AG08396 (cell line): ENCODE measurements around the gene RPS2.
"Not testable (repeated sequence)": the region's sequence is repeated elsewhere in the genome, so short reads cannot be mapped to it uniquely, and the experiment has no call there.

Experiments used
- DNase-seq: peaks from one replicate; pipeline ENCODE4 v3.0.0; 2012; ENCODE audit warnings: low spot score, mixed read lengths

RPS2 gene

DNA sequence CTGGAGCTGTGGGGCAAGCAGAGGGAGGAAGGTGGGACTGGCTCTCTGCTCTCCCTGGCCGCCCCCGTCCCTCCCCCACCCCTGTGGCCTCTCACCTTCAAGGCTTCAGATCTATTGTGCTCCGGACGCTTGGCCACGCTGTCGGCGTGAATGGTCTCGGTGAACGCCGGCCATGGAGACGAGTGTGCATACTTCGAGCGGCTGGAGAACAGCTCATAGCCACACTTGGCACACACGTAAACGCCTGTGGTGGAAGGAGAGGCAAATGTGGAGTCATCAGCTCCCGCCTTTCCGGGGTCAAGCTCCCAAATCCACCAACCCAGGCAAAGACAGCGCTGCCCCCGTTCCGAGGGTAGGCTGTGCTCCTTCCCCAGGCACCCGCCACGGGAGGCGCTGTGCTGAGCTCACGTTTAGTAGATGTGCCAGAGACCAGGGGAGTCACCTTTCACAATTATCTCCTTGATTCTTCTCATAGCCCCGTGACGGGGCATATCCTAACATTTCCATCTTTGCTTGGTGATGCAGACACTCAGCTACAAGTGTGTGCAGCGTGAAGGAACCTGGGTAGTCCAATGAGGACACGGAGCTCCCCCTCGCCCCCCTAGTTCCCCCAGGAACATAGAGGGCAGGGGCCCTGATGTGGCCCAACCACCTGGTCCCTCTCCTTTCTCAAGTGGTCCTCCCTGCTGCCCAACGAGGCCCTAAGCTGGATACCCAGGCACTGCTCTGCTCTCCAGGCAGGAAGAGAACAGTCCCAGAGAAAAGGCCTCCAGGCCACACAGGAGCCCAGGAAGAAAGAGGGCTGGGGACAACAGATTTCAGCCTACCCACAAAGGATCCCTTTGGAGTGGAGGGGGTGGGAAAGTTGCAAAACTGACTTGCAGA, 23.2 kb downstream of the RPS2 start:
- no peak for DNase-seq

DNA sequence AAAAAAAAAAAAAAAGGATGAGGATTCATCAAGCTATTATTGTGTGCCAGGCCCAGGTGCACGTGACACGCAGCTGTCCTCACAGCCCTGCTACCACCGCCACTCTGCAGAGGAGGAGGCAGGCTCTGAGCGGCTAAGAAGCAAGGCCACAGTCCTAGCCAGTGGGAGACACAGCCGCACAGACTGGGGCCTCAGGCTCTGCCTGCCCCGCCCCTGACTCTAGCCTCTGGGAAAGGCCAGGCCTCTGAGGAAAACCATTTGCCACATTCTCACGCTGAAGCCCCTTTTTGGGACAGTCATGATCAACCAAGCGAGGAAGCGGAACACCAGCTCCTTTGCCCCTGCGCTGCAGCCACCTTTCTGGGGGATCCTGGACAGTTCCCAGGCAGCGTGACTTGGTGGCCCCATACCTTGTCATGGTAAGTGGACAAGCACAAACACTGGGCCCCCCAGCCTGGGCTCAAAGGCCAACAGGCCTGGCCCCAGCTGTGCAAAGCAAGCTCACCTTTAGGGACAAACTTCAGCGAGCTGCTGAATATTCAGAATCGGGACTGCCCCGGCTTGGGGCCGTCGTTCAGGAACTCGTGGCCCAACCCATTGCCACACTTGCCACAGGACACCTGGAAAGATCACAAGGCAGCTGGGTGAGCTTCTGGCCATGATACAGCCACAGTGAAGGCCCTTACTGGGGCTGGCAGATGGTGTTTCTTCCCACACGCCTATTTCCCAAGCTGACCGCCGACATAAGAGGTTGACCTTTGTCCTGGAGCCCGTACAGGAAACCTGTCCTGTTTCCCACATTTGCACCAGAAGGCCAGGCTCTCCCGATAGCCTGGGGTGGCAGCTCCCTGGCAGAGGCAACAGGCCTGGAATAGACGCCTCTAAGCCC, 24.1 kb downstream of the RPS2 start:
- DNase-seq, result no peak

DNA sequence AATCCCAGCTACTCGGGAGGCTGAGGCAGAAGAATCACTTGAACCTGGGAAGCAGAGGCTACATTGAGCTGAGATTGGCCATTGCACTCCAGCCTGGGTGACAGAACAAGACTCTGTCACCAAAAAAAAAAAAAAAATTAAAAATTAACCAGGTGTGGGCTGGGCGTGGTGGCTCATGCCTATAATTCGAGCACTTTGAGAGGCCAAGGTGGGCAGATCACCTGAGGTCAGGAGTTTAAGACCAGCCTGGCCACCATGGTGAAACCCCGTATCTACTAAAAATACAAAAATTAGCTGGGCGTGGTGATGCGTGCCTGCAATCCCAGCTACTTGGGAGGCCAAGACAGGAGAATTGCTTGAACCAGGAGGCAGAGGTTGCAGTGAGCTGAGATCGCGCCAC, 24.8 kb downstream of the RPS2 start:
- not testable (repeated sequence) for DNase-seq

DNA sequence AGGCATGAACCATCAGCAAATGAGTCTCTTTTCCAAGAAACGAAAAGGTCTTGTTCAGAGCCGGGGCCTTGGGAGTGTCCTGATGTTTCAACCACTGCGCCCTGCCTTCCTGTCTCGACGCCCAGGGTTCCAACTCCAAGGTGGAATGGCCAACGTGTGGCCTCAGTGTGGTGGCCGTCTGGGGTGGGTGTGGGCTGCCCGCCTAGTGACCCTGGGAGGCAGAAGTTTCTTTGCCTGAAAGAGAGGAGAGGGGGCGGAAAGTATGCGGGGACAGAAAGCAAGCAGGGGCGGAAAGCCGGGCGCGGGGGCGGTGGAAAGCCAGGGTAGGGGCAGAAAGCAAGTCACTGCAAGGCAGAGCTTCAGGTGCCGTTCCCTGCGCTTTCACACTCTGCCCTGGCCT, 25.7 kb downstream of the RPS2 start:
- no peak for DNase-seq

DNA sequence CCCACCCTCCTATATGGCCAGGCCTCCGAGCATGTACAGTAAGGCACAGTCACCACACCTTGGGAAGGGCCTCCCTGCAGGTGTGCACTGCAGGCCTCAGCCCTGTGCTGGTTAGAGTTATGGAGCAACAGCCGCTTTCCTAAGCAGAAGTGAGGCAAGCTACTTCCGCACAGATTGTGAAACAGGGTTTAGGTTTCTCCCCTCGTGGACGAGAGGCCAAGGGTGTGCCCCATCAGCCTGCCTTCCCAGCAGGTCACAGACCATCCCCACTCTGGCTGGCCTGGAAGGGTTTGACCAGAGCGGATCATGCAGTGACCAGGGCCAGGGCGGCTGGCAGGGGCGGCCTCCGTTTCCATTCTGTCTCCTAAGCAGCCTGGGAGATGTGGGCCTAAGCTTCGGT, 26.3 kb downstream of the RPS2 start:
- DNase-seq, result no peak

DNA sequence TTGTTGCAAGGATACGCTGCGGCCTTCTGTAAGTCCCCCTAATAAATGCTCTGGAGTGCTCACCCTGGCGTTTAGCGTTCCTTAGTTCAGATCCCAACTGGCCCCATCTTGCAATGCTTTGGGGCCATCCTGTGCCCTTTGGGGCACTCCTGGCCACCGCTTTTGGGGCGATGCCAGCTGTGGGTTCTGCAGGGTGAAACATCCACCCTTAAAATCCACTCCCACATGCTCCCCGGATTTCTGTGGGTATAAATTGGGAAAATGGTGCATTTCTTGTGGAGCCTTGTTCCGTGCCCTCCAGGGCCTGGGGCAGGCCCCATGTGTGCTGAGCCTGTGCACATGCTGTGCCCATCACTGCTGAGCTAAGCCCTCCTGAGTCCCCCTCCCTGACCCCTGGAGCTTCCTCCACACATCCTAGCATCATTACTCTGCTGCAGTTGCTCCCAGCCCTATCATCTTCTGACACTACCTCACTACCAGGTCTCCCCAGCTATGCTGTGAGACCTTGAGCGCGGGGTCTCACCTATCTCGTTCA, 27.6 kb downstream of the RPS2 start:
- no peak for DNase-seq

DNA sequence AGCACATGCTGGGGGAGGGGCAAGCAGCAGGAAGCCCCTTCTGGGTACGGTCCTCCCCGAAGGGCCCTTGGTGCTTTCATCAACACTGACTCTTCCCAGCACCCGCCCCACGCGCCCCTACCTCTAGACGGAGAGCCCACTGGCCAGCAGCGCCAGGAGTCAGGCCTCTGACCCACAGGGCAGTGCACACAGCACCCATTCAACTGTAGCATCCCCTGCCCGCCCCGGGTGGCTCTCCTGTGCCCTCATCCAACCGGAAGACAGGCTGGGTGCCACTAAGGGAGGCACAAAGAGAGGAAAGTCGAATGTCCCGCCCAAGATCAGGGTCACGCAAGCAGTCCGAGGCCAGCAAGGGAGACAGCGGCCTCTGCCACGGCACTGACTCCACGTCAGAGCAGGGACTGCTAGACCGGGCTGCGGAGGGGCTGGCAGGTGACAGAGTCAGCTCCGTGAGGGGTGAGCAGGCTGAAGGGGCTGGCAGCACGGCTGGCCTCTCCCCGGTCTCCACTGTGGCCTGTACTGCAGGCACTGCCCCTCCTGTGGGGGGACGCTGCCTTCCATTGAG, 31.4 kb downstream of the RPS2 start:
- DNase-seq, result no peak

DNA sequence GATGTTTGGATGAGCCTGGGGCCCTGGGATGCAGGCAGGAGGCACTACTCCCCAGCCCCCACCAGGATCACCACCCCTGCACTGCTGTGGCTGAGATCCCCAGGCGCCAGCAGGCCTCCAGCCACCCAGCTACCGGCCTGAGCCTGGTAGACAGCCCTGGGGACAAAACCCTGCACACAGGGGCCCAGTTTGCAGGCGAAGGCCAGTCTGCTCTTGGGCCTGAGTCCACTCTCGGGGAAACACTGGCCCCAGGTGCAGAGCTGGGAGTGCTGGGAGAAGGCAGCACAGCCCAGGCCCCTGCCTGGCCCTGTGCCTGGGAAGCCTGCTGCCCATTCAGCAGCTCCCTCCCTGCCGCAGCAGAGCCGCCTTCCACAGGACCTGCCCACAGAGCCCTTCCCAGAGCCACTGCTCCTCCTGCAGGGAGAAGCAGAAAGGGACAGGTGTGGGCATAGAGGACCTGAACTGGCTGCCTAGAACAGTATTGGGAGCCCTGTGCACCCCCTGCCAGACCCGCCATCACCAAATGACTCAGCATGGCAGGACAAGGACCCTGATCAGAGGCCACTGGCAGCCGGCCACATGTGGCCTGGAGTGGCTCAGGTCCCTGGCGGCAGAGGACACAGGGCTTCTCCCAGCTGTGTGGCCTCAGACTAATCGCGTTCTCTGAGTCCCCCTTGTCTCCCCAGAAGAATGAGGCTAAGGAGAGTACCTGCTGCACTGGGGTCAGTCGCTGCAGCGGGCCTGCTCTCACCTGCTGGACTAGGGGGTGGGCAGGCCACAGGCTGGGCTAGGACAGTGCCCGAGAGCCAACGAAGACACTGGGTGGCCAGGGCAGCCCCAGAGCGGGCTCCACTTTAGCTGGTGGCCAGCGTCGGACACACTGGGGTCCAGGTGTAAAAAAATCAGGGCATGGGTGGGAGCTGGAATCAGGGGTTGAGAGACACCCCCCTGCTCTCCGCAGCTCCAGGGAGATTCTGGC, 32.3 kb downstream of the RPS2 start:
- DNase-seq, result no peak

DNA sequence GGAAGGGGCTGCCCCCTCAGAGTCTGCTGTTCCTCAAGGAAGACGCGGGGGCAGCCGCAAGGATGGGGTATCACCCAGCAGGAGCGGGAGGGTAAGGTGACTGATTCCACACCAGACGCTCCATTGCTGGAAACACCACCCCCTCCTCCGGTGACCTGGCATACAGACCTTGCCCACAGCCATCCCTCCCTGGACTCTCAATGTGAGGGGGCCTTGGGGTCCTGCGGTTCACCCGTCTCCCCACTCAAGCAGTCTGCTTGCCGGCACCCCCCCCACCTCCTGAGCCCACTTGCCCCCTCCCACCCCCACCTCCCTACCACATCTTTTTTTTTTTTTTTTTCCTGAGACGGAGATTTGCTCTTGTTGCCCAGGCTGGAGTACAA, 34.3 kb downstream of the RPS2 start:
- no peak for DNase-seq

DNA sequence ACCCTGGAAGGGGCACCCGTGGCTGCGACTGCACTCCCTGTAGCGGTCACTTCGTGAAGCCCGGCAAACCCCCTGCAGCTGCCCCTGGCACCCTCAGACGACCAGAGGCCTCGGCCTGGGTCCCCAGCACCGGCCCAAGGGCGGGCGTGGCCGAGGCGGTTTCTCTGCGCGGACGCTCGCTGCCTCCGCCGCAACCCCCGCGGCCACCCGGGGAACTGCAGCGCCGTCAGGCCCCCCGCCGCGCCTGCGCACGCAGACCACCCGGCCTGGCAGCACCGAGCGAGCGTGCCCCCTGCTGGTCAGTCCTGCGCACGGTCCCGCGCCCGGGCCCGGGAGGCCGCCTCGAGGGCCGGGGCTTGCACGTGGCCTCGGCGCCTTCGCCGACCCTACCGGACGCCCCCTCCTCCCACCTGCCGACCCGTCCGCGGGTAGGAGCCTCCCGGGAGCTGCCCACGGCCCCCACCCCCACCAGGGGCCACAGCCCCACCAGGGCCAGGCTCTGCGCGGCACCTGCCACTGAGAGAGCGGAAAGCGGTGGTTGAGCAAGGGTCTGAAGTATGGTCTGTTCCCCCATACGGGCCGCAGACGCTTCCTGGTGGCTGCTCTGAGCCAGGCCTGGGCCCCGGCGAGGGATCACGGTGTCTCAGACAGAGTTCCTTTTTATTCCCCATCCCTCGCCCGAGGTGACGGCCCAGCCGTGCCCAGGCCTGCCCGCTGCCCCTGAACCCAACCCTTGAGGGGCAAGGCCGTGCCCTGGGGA, 34.9 kb downstream of the RPS2 start:
- peak; percentile 99 for DNase-seq

DNA sequence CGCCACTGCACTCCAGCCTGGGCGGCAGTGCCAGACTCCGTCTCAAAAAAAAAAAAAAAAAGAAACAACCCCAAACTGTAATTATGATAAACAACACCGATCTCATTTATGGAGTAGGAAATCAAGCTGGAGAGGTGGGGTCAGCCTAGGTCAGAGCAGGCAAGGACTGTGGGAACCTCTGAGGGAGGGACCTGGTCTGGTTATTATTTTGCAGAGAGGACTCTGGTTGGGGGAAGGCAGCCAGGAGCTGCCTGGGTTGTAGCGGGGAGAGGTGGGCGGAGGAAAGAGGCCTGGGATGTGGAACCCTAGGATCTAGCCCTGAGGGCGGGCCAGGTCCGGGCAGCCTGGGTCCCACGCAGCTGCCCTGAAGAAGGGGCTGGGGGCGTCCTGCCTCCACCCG, 35.5 kb downstream of the RPS2 start:
- peak; percentile 63 for DNase-seq

DNA sequence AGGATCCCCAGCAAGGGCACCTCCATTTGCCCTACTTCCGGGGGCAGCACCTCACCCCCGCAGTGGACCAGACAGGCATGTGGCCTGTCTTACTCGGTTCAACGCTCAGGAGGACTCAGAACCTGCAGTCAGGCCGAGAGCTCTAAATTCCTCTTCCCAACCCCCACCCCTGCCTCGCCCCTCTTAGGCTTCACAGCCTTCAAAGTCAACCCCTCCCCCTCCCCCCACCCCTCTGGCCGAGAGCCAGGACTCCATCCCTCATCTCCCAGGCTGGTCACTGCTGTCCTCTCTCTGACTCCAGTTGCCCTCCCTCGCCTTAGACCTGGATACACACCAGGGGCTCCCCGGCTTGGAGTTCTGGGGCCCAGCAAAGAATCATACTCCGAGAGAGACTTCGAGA, 38.4 kb downstream of the RPS2 start:
- no peak for DNase-seq

DNA sequence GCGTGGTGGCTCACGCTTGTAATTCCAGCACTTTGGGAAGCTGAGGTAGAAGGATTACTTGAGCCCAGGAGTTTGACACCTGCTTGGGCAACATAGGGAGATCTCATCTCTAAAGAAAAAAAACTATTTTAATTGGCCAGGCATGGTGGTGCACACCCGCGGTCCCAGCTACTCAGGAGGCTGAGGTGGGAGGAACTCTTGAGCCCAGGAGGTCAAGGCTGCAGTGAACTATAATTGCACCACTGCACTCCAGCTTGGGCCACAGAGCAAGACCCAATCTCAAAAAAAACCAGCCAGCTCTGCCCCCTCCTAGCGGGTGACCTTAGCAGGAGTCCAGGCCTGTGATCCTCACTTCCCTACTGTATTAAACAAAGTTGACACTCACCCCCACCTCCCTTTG, 40.5 kb downstream of the RPS2 start:
- no peak for DNase-seq

DNA sequence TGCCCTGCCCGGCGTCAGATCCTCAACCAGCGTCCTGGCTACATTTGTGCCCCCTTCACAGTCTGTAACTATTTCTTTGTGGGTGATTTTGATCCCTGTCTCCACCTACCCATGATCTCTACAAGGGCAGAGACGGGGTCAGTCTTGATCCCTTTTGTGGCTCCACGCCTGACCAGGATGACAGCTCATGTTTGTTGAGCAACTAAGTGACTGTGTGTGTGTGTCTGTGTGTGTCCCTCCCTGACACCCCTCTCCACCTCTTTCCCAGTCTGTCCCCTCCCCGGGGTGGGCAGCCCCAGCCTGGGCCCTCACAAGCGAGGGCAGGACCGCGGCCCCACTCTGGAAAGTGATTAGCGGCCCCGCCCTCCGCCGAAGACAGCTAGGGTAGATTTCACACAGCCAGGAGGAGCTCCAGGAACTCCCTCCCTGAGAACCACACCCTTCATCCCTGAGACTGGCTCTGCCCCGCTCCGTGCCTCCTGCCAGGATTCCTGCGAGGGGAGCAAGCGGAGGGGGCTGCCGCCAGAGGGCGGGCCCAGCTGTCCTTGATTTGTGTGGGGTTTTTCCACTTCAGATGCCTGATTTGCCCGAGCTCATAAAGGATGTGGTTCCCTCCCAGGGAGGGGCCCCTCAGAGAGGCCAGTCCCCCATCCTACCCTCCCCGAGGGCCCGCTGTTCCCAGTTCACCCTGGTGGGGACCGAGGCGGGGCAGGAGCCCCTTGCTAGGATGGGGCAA, 41.2 kb downstream of the RPS2 start:
- DNase-seq, result no peak

DNA sequence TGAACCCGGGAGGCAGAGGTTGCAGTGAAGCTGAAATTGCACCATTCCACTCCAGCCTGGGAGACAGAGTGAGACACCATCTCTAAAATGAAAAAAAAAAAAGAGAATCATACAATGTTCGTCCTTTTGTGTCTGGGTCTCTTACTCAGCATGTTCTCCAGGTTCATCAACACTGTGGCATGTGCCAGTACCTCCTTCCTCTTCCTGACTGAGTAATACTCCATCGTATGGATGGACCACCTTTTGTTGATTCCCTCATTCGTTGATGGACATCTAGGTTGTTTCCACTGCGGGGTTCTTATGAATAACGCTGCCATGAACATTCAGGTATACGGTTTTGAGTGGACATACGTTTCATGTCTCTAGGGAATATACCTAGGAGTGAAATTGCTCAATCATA, 42.3 kb downstream of the RPS2 start:
- DNase-seq, result no peak

DNA sequence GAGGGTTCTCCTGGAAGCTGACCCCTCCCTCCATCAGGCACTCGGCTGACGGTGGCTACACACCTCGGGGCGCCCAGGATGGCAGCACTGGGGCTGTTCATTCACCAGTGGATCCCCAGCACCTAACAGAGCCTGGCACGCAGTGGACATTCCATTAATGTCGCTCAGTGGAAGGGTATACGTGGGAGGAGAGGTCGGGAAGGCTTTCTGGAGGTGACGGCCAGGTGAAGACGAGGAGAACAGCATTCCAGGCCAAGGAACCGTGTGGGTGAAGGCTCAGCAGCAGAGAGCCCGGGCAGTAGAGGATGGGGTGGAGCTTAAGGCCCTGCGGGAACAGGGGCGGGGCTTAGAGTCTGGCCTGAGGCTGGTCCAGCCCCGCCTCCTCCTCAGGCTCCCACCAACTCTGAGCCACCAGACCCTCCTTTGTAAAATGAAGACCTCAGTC, 43.9 kb downstream of the RPS2 start:
- no peak for DNase-seq

DNA sequence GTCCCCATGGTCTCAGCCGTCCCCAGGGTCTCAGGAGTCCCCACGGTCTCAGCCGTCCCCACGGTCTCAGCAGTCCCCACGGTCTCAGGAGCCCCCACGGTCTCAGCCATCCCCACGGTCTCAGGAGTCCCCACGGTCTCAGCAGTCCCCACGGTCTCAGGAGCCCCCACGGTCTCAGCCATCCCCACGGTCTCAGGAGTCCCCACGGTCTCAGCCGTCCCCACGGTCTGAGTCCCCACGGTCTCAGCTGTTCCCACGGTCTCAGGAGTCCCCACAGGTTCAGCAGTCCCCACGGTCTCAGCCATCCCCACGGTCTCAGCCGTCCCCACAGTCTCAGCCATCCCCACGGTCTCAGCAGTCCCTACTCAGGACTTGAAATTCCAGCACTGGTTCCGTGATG, 44.5 kb downstream of the RPS2 start:
- not testable (repeated sequence) for DNase-seq

DNA sequence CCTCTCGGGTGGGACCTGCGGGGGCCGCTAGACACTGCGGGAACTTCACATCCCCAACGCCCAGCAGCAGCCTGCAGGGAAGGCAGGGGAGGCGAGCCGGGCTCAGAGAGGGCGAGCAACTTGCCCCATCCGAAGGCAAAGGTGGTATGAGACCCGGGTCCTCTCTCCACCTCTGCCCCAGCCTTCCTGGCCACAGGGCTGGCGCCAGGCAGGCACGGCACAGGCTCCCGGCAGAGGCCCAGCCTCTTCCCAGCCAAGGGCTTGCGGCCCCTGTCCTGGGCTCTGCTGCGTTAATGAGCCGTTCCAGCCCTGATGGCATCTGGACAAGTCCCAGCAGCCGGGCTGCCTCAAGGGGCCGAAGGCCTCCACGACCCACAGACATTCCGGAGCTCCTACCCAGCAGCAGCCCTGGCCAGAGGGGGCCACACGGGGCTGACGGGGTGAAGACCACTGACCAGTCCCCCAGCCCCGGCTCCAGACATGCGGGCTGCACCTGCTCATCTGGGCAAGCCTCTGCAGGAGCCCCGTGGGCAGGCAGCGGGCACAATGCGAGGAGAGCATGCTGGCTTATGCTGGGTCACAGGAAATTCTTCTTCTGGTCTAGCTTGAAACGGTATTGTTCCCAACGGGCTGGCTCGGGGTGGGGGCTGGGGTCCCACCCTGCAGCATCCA, 45.2 kb downstream of the RPS2 start:
- DNase-seq, result no peak
